IPS-15b (cell line): ENCODE data around the gene HNRNPC.
"Not testable (repeated sequence)": the region's sequence is repeated elsewhere in the genome, so short reads cannot be mapped to it uniquely, and the experiment has no call there.

ENCODE experiments used
- H3K27me3 ChIP-seq: one replicate; pipeline ENCODE4 v1.6.1; 2013; ENCODE audit warnings: low read length; ENCODE audit not compliant: control insufficient read depth, insufficient read depth
- H3K36me3 ChIP-seq: one replicate; pipeline ENCODE4 v1.6.1; 2013; ENCODE audit warnings: low read length; ENCODE audit not compliant: control insufficient read depth, insufficient read depth
- H3K4me1 ChIP-seq: one replicate; pipeline ENCODE4 v1.6.1; 2013; ENCODE audit warnings: mild to moderate bottlenecking, low read length; ENCODE audit not compliant: control insufficient read depth, insufficient read depth
- H3K4me3 ChIP-seq: one replicate; pipeline ENCODE4 v1.5.1; 2013; ENCODE audit warnings: low read depth, low read length
- H3K9ac ChIP-seq: one replicate; pipeline ENCODE4 v1.6.1; 2013; ENCODE audit warnings: low read depth, mild to moderate bottlenecking, low read length
- H3K9me3 ChIP-seq: one replicate; pipeline ENCODE4 v1.6.1; 2013; ENCODE audit warnings: mild to moderate bottlenecking, low read length; ENCODE audit not compliant: control insufficient read depth, insufficient read depth

The HNRNPC gene

GRCh38 chr14:21192875-21193535 lies 76.2 kb downstream of the HNRNPC start:
- no peaks in the 10 kb centered on the region for H3K9me3 ChIP-seq
- H3K4me1 ChIP-seq = peaks cover 6% of the 10 kb centered on the region
- H3K36me3 ChIP-seq = no peaks in the 10 kb centered on the region
- H3K9ac ChIP-seq = no peak overlapping the region
- H3K27me3 ChIP-seq = peaks cover 5% of the 10 kb centered on the region
- H3K4me3 ChIP-seq = no peak overlapping the region

GRCh38 chr14:21192447-21192822 lies 76.8 kb downstream of the HNRNPC start:
- peaks cover 5% of the 10 kb centered on the region for H3K27me3 ChIP-seq
- H3K4me1 ChIP-seq = peaks cover 6% of the 10 kb centered on the region
- H3K9me3 ChIP-seq = no peaks in the 10 kb centered on the region
- no peaks in the 10 kb centered on the region for H3K36me3 ChIP-seq
- H3K4me3 ChIP-seq = peak overlapping the region; percentile 45
- H3K9ac ChIP-seq = no peak overlapping the region

- peak overlapping the region; percentile 45 for H3K4me3 ChIP-seq
- peaks cover 5% of the 10 kb centered on the region for H3K27me3 ChIP-seq
- no peak overlapping the region for H3K9ac ChIP-seq
- H3K4me1 ChIP-seq = peaks cover 6% of the 10 kb centered on the region
- H3K9me3 ChIP-seq = no peaks in the 10 kb centered on the region
- H3K36me3 ChIP-seq = no peaks in the 10 kb centered on the region
Observed at GRCh38 chr14:21191809-21192446, 77.3 kb downstream of the HNRNPC start.

- Histone ChIP-seq H3K9me3 (no peaks in the 10 kb centered on the region), H3K36me3 (no peaks in the 10 kb centered on the region), H3K27me3 (peaks cover 5% of the 10 kb centered on the region), H3K4me3 (no peak overlapping the region), H3K9ac (no peak overlapping the region), H3K4me1 (peaks cover 6% of the 10 kb centered on the region)
Observed at GRCh38 chr14:21191261-21191808, 77.9 kb downstream of the HNRNPC start.

- H3K4me3 ChIP-seq = no peak overlapping the region
- H3K27me3 ChIP-seq = no peaks in the 10 kb centered on the region
- no peaks in the 10 kb centered on the region for H3K4me1 ChIP-seq
- no peaks in the 10 kb centered on the region for H3K9me3 ChIP-seq
- H3K36me3 ChIP-seq = no peaks in the 10 kb centered on the region
- no peak overlapping the region for H3K9ac ChIP-seq
Observed at GRCh38 chr14:21185491-21185890, 83.8 kb downstream of the HNRNPC start.

- H3K4me1 ChIP-seq = no peaks in the 10 kb centered on the region
- no peak overlapping the region for H3K4me3 ChIP-seq
- H3K36me3 ChIP-seq = no peaks in the 10 kb centered on the region
- no peak overlapping the region for H3K9ac ChIP-seq
- no peaks in the 10 kb centered on the region for H3K27me3 ChIP-seq
- H3K9me3 ChIP-seq = no peaks in the 10 kb centered on the region
Observed at GRCh38 chr14:21184254-21184653, 85.0 kb downstream of the HNRNPC start.

- H3K4me1 ChIP-seq = no peaks in the 10 kb centered on the region
- H3K4me3 ChIP-seq = no peak overlapping the region
- no peak overlapping the region for H3K9ac ChIP-seq
- no peaks in the 10 kb centered on the region for H3K36me3 ChIP-seq
- no peaks in the 10 kb centered on the region for H3K27me3 ChIP-seq
- H3K9me3 ChIP-seq = no peaks in the 10 kb centered on the region
Observed at GRCh38 chr14:21182166-21182565, 87.1 kb downstream of the HNRNPC start.

- no peaks in the 10 kb centered on the region for H3K9me3 ChIP-seq
- no peaks in the 10 kb centered on the region for H3K27me3 ChIP-seq
- H3K4me1 ChIP-seq = no peaks in the 10 kb centered on the region
- H3K9ac ChIP-seq = no peak overlapping the region
- no peak overlapping the region for H3K4me3 ChIP-seq
- no peaks in the 10 kb centered on the region for H3K36me3 ChIP-seq
Observed at GRCh38 chr14:21171128-21171527, 98.1 kb downstream of the HNRNPC start.

GRCh38 chr14:21169573-21169972 lies 99.7 kb downstream of the HNRNPC start:
- H3K36me3 ChIP-seq = no peaks in the 10 kb centered on the region
- no peaks in the 10 kb centered on the region for H3K27me3 ChIP-seq
- H3K9me3 ChIP-seq = no peaks in the 10 kb centered on the region
- no peak overlapping the region for H3K9ac ChIP-seq
- no peaks in the 10 kb centered on the region for H3K4me1 ChIP-seq
- H3K4me3 ChIP-seq = no peak overlapping the region

- H3K4me3 ChIP-seq = no peak overlapping the region
- no peaks in the 10 kb centered on the region for H3K36me3 ChIP-seq
- no peak overlapping the region for H3K9ac ChIP-seq
- no peaks in the 10 kb centered on the region for H3K9me3 ChIP-seq
- no peaks in the 10 kb centered on the region for H3K4me1 ChIP-seq
- peaks cover 3% of the 10 kb centered on the region for H3K27me3 ChIP-seq
Observed at GRCh38 chr14:21168055-21168454, 101.2 kb downstream of the HNRNPC start.

- not testable (repeated sequence) for H3K9me3 ChIP-seq, H3K4me3 ChIP-seq, H3K36me3 ChIP-seq, H3K9ac ChIP-seq, H3K4me1 ChIP-seq, H3K27me3 ChIP-seq
Observed at GRCh38 chr14:21165670-21166069, 103.6 kb downstream of the HNRNPC start.

GRCh38 chr14:21165002-21165605 lies 104.1 kb downstream of the HNRNPC start:
- H3K4me3 ChIP-seq, H3K36me3 ChIP-seq, H3K9me3 ChIP-seq, H3K9ac ChIP-seq, H3K27me3 ChIP-seq, H3K4me1 ChIP-seq: not testable (repeated sequence)
